ENCODE results near the gene SLC7A1. TPM values are rescaled to one million over a fixed set of nuclear protein-coding genes. Genes with fewer than 3 reads are reported as not detected.

Gene SLC7A1
- total RNA-seq, 2 experiments from 2014 or later: 106 to 114 TPM

- Mint-ChIP-seq H3K4me3 (no peak overlapping the region), H3K9me3 (no peaks in the 10 kb centered on the region), H3K4me1 (ENCODE audit: low read depth) (peaks cover 60% of the 10 kb centered on the region), H3K27ac (no peak overlapping the region), H3K27me3 (no peaks in the 10 kb centered on the region), H3K36me3 (peaks cover 8% of the 10 kb centered on the region)
- CTCF ChIA-PET: interaction anchor here (2.1 kb wide), 1 partner anchor 74 kb away, joined by 8 read pairs; no protein-coding TSS in a partner anchor
- no peak for DNase-seq
- POLR2A ChIA-PET: interaction anchor here (0.6 kb wide), 1 partner anchor 329 kb away, joined by 3 read pairs; no protein-coding TSS in a partner anchor
- intact Hi-C loops (cut with micrococcal nuclease): no loop called here
These were observed 13.8 kb downstream of the SLC7A1 start for GRCh38 chr13:29581666-29582065.

- POLR2A ChIA-PET: no interaction called here
- DNase-seq: no peak
- intact Hi-C loops (cut with micrococcal nuclease): no loop called here
- no peaks in the 10 kb centered on the region for H3K27me3 Mint-ChIP-seq
- H3K27ac Mint-ChIP-seq: no peak overlapping the region
- H3K4me1 Mint-ChIP-seq (ENCODE audit: low read depth): peaks cover 49% of the 10 kb centered on the region
- H3K4me3 Mint-ChIP-seq: no peak overlapping the region
- CTCF ChIA-PET: no interaction called here
- no peaks in the 10 kb centered on the region for H3K9me3 Mint-ChIP-seq
- peaks cover 15% of the 10 kb centered on the region for H3K36me3 Mint-ChIP-seq
These were observed 16.4 kb downstream of the SLC7A1 start for GRCh38 chr13:29579094-29579493.

GRCh38 chr13:29578300-29579085 lies 17.0 kb downstream of the SLC7A1 start:
- no peak overlapping the region for H3K4me3 Mint-ChIP-seq
- intact Hi-C loops (cut with micrococcal nuclease): no loop called here
- no peak for DNase-seq
- no peaks in the 10 kb centered on the region for H3K27me3 Mint-ChIP-seq
- ChIA-PET CTCF (no interaction called here), POLR2A (no interaction called here)
- peaks cover 13% of the 10 kb centered on the region for H3K36me3 Mint-ChIP-seq
- H3K27ac Mint-ChIP-seq: no peak overlapping the region
- H3K4me1 Mint-ChIP-seq (ENCODE audit: low read depth): peaks cover 48% of the 10 kb centered on the region
- no peaks in the 10 kb centered on the region for H3K9me3 Mint-ChIP-seq

- Mint-ChIP-seq H3K4me3 (no peak overlapping the region), H3K9me3 (no peaks in the 10 kb centered on the region), H3K27me3 (no peaks in the 10 kb centered on the region), H3K36me3 (peaks cover 13% of the 10 kb centered on the region), H3K27ac (no peak overlapping the region), H3K4me1 (ENCODE audit: low read depth) (peaks cover 39% of the 10 kb centered on the region)
- CTCF ChIA-PET: no interaction called here
- intact Hi-C loops (cut with micrococcal nuclease): no loop called here
- POLR2A ChIA-PET: no interaction called here
- DNase-seq: no peak
These were observed 18.1 kb downstream of the SLC7A1 start for GRCh38 chr13:29577136-29578051.

GRCh38 chr13:29576581-29576980 lies 18.9 kb downstream of the SLC7A1 start:
- ChIA-PET CTCF (no interaction called here), POLR2A (no interaction called here)
- intact Hi-C loops (cut with micrococcal nuclease): no loop called here
- Mint-ChIP-seq H3K27ac (no peak overlapping the region), H3K27me3 (no peaks in the 10 kb centered on the region), H3K9me3 (no peaks in the 10 kb centered on the region), H3K4me3 (no peak overlapping the region), H3K36me3 (peaks cover 13% of the 10 kb centered on the region), H3K4me1 (ENCODE audit: low read depth) (peaks cover 35% of the 10 kb centered on the region)
- DNase-seq: no peak

GRCh38 chr13:29575098-29575497 lies 20.4 kb downstream of the SLC7A1 start:
- Mint-ChIP-seq H3K36me3 (peaks cover 12% of the 10 kb centered on the region), H3K4me1 (ENCODE audit: low read depth) (peaks cover 31% of the 10 kb centered on the region), H3K4me3 (no peak overlapping the region), H3K9me3 (no peaks in the 10 kb centered on the region), H3K27ac (no peak overlapping the region), H3K27me3 (no peaks in the 10 kb centered on the region)
- CTCF ChIA-PET: interaction anchor here (1.6 kb wide), 1 partner anchor 67 kb away, joined by 6 read pairs; no protein-coding TSS in a partner anchor
- intact Hi-C loops (cut with micrococcal nuclease): no loop called here
- POLR2A ChIA-PET: no interaction called here
- no peak for DNase-seq

- CTCF ChIA-PET: no interaction called here
- intact Hi-C loops (cut with micrococcal nuclease): no loop called here
- H3K27me3 Mint-ChIP-seq: no peaks in the 10 kb centered on the region
- no peak overlapping the region for H3K4me3 Mint-ChIP-seq
- DNase-seq: no peak
- H3K36me3 Mint-ChIP-seq: peaks cover 12% of the 10 kb centered on the region
- no peak overlapping the region for H3K27ac Mint-ChIP-seq
- POLR2A ChIA-PET: no interaction called here
- H3K4me1 Mint-ChIP-seq (ENCODE audit: low read depth): peaks cover 33% of the 10 kb centered on the region
- no peaks in the 10 kb centered on the region for H3K9me3 Mint-ChIP-seq
These were observed 22.3 kb downstream of the SLC7A1 start for GRCh38 chr13:29573190-29573589.

GRCh38 chr13:29572575-29572974 lies 22.9 kb downstream of the SLC7A1 start:
- peaks cover 12% of the 10 kb centered on the region for H3K36me3 Mint-ChIP-seq
- H3K27ac Mint-ChIP-seq: no peak overlapping the region
- no peaks in the 10 kb centered on the region for H3K27me3 Mint-ChIP-seq
- no peaks in the 10 kb centered on the region for H3K9me3 Mint-ChIP-seq
- H3K4me3 Mint-ChIP-seq: no peak overlapping the region
- ChIA-PET POLR2A (no interaction called here), CTCF (no interaction called here)
- intact Hi-C loops (cut with micrococcal nuclease): no loop called here
- H3K4me1 Mint-ChIP-seq (ENCODE audit: low read depth): peaks cover 36% of the 10 kb centered on the region
- DNase-seq: no peak

GRCh38 chr13:29571876-29572570 lies 23.5 kb downstream of the SLC7A1 start:
- H3K4me1 Mint-ChIP-seq (ENCODE audit: low read depth): peaks cover 39% of the 10 kb centered on the region
- H3K36me3 Mint-ChIP-seq: peaks cover 12% of the 10 kb centered on the region
- H3K9me3 Mint-ChIP-seq: no peaks in the 10 kb centered on the region
- H3K27ac Mint-ChIP-seq: no peak overlapping the region
- CTCF ChIA-PET: no interaction called here
- no peak overlapping the region for H3K4me3 Mint-ChIP-seq
- intact Hi-C loops (cut with micrococcal nuclease): no loop called here
- POLR2A ChIA-PET: no interaction called here
- DNase-seq: no peak
- no peaks in the 10 kb centered on the region for H3K27me3 Mint-ChIP-seq

- intact Hi-C loops (cut with micrococcal nuclease): no loop called here
- no peak for DNase-seq
- ChIA-PET POLR2A (no interaction called here), CTCF (no interaction called here)
- Mint-ChIP-seq H3K9me3 (no peaks in the 10 kb centered on the region), H3K27me3 (no peaks in the 10 kb centered on the region), H3K36me3 (peaks cover 8% of the 10 kb centered on the region), H3K4me1 (ENCODE audit: low read depth) (peaks cover 54% of the 10 kb centered on the region), H3K27ac (no peak overlapping the region), H3K4me3 (no peak overlapping the region)
These were observed 25.3 kb downstream of the SLC7A1 start for GRCh38 chr13:29570051-29570654.

- no peak overlapping the region for H3K4me3 Mint-ChIP-seq
- intact Hi-C loops (cut with micrococcal nuclease): no loop called here
- H3K4me1 Mint-ChIP-seq (ENCODE audit: low read depth): peaks cover 53% of the 10 kb centered on the region
- no peaks in the 10 kb centered on the region for H3K27me3 Mint-ChIP-seq
- H3K27ac Mint-ChIP-seq: no peak overlapping the region
- no peaks in the 10 kb centered on the region for H3K9me3 Mint-ChIP-seq
- POLR2A ChIA-PET: no interaction called here
- peaks cover 6% of the 10 kb centered on the region for H3K36me3 Mint-ChIP-seq
- no peak for DNase-seq
- CTCF ChIA-PET: no interaction called here
These were observed 26.0 kb downstream of the SLC7A1 start for GRCh38 chr13:29569253-29570050.

All from activated CD4-positive, alpha-beta memory T cell treated with anti-CD3 and anti-CD28 coated beads for 36 hours (primary cell).